DOHH2 (cell line): ENCODE results near the gene CLECL1.
"Not testable (repeated sequence)": the region's sequence is repeated elsewhere in the genome, so short reads cannot be mapped to it uniquely, and the experiment has no call there.

Experiments used
- H3F3A ChIP-seq: fragments of 200-600 bp; sonication (generic), shearing (Covaris generic); 2 replicates; pipeline ENCODE4 v1.6.0; 2016; ENCODE audit warnings: antibody characterized with exemption, mild to moderate bottlenecking; ENCODE audit not compliant: control insufficient read depth, insufficient read depth
- H3K27ac ChIP-seq: fragments of 200-600 bp; sonication (generic); 2 replicates; pipeline ENCODE4 v1.5.1; 2014; ENCODE audit warnings: low read depth, mild to moderate bottlenecking, low read length, moderate library complexity
- H3K27me3 ChIP-seq: fragments of 200-600 bp; sonication (generic); 2 replicates; pipeline ENCODE4 v1.6.1; 2014; ENCODE audit warnings: mild to moderate bottlenecking, low read length, mixed read lengths; ENCODE audit not compliant: control insufficient read depth
- H3K36me3 ChIP-seq: fragments of 200-600 bp; sonication (generic); 2 replicates; pipeline ENCODE4 v1.6.1; 2014; ENCODE audit warnings: mild to moderate bottlenecking, low read length, moderate library complexity, mixed read lengths; ENCODE audit not compliant: control insufficient read depth
- H3K4me1 ChIP-seq: fragments of 200-600 bp; sonication (generic); 2 replicates; pipeline ENCODE4 v1.6.1; 2014; ENCODE audit warnings: mild to moderate bottlenecking, low read length, mixed read lengths; ENCODE audit not compliant: control insufficient read depth
- H3K4me2 ChIP-seq: fragments of 200-600 bp; sonication (generic); 2 replicates; pipeline ENCODE4 v1.6.0; 2014; ENCODE audit warnings: mild to moderate bottlenecking, low read length, moderate library complexity
- H3K4me3 ChIP-seq: fragments of 200-600 bp; sonication (generic); 2 replicates; pipeline ENCODE4 v1.5.1; 2014; ENCODE audit warnings: mild to moderate bottlenecking, low read length, mixed read lengths
- H3K79me2 ChIP-seq: fragments of 200-600 bp; sonication (generic); 2 replicates; pipeline ENCODE4 v1.6.1; 2014; ENCODE audit warnings: mild to moderate bottlenecking, low read length, mixed read lengths; ENCODE audit not compliant: control insufficient read depth
- H3K9me2 ChIP-seq: fragments of 200-600 bp; sonication (generic); replicated peaks from 2 replicates; pipeline ENCODE4 v1.6.1; 2014; ENCODE audit warnings: mild to moderate bottlenecking, low read length, mixed read lengths; ENCODE audit not compliant: control insufficient read depth
- H3K9me3 ChIP-seq: fragments of 200-600 bp; sonication (generic); 2 replicates; pipeline ENCODE4 v1.6.1; 2014; ENCODE audit warnings: antibody characterized with exemption, low read length, mixed read lengths; ENCODE audit not compliant: control insufficient read depth, insufficient read depth
- H4K20me1 ChIP-seq: fragments of 200-600 bp; sonication (generic); 2 replicates; pipeline ENCODE4 v1.6.0; 2014; ENCODE audit warnings: low read depth, mild to moderate bottlenecking, antibody characterized with exemption, low read length, moderate library complexity; ENCODE audit not compliant: control insufficient read depth, insufficient read depth
- CTCF ChIP-seq: fragments of 200-600 bp; sonication (generic); IDR thresholded peaks from one replicate; pipeline ENCODE4 v1.5.1; 2014; ENCODE audit warnings: antibody characterized with exemption, mild to moderate bottlenecking, low read depth, low read length; ENCODE audit not compliant: poor library complexity, severe bottlenecking
- EZH2phosphoT487 ChIP-seq: fragments of 200-600 bp; sonication (generic); IDR thresholded peaks from 2 replicates; pipeline ENCODE4 v1.6.1; 2017; ENCODE audit warnings: borderline replicate concordance, mild to moderate bottlenecking, antibody characterized with exemption, low read length, moderate library complexity, mixed read lengths

The CLECL1 gene

GRCh38 chr12:9698681-9699080 is 34.2 kb downstream of the CLECL1 start:
- Histone ChIP-seq H3K9me3 (no peaks in the 10 kb centered on the region), H3K4me3 (no peak overlapping the region), H3F3A (peaks cover 52% of the 10 kb centered on the region), H3K36me3 (peaks cover 31% of the 10 kb centered on the region), H4K20me1 (no peaks in the 10 kb centered on the region), H3K4me2 (no peak overlapping the region), H3K27me3 (no peaks in the 10 kb centered on the region), H3K9me2 (no peaks in the 10 kb centered on the region), H3K27ac (no peak overlapping the region; the same call in 1 of the 2 replicates), H3K79me2 (no peaks in the 10 kb centered on the region), H3K4me1 (peaks cover 39% of the 10 kb centered on the region)
- TF ChIP-seq CTCF (no peak), EZH2phosphoT487 (no peak)

DNA sequence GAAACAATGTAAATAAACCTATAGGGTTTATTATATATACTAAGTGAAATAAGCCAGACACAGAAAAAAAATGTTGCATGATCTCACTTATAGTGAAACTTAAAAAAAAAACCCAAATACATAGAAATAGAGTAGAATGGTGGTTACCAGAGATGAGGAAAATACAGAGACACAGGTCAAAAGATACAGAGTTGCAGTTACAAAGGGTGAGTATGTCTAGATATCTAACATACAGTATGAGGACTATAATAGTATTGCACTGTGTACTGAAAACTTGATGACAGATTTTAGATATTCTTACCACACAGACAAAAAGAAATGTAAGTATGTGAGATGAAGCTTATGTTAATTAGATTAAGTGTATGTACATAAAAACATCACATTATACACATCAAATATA is 35.3 kb downstream of the CLECL1 start:
- Histone ChIP-seq H3F3A (peaks cover 53% of the 10 kb centered on the region), H3K27me3 (no peaks in the 10 kb centered on the region), H3K4me3 (no peak overlapping the region), H3K9me2 (no peaks in the 10 kb centered on the region), H3K79me2 (no peaks in the 10 kb centered on the region), H3K4me2 (no peak overlapping the region), H3K9me3 (no peaks in the 10 kb centered on the region), H3K27ac (no peak overlapping the region), H3K36me3 (peaks cover 41% of the 10 kb centered on the region), H4K20me1 (no peaks in the 10 kb centered on the region), H3K4me1 (peaks cover 35% of the 10 kb centered on the region)
- TF ChIP-seq EZH2phosphoT487 (no peak), CTCF (no peak)

DNA sequence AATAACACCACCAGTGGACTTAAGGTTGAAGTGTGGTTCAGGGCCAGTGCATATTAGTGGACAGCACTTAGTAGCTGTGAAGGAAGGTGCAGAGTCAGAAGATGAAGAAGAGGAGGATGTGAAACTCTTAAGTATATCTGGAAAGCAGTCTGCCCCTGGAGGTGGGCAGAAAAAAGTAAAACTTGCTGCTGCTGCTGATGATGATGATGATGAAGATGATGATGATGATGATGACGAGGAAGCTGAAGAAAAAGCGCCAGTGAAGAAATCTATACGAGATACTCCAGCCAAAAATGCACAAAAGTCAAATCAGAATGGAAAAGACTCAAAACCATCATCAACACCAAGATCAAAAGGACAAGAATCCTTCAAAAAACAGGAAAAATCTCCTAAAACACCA is 37.2 kb downstream of the CLECL1 start:
- H3K4me1 ChIP-seq = peaks cover 16% of the 10 kb centered on the region
- H3K79me2 ChIP-seq, H3K4me2 ChIP-seq, H3K9me3 ChIP-seq, H4K20me1 ChIP-seq, H3K4me3 ChIP-seq, H3K9me2 ChIP-seq, H3K27ac ChIP-seq, H3K27me3 ChIP-seq: not testable (repeated sequence)
- H3F3A ChIP-seq = peaks cover 56% of the 10 kb centered on the region
- H3K36me3 ChIP-seq = peaks cover 60% of the 10 kb centered on the region

GRCh38 chr12:9695150-9695549 is 37.7 kb downstream of the CLECL1 start:
- H3K79me2 ChIP-seq, H3K27me3 ChIP-seq, H3K27ac ChIP-seq, H4K20me1 ChIP-seq, H3K4me2 ChIP-seq, H3K4me3 ChIP-seq, H3K9me3 ChIP-seq, H3K9me2 ChIP-seq: not testable (repeated sequence)
- Histone ChIP-seq H3K4me1 (peaks cover 15% of the 10 kb centered on the region), H3F3A (peaks cover 57% of the 10 kb centered on the region), H3K36me3 (peaks cover 65% of the 10 kb centered on the region)
